GM21786 (cell line): ENCODE data around the gene EVL.

Experiments used
- ATAC-seq: cut with Tn5 transposase; IDR thresholded peaks from one replicate; pipeline ENCODE4 v1.9.1; 2021; ENCODE audit not compliant: unreplicated experiment

EVL gene

DNA sequence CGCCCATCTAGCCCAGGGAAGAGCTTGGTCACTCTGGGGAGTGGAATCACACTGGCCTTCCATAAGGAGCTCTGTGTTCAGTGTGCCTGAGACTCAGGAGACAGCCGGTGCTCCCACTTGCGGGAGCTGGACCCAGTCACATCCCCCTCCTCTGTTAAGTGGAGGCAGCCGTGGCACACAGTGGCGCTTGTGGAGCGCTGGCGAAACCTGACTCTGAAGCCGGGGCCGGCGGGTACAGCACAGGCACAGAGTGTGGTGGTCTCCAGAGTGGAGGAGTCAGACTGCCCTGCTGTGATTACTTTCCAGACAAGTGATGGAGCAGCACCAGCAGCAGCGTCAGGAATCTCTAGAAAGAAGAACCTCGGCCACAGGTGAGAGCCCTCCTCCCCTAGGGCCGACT is 61.2 kb downstream of the EVL start:
- ATAC-seq: no peak

DNA sequence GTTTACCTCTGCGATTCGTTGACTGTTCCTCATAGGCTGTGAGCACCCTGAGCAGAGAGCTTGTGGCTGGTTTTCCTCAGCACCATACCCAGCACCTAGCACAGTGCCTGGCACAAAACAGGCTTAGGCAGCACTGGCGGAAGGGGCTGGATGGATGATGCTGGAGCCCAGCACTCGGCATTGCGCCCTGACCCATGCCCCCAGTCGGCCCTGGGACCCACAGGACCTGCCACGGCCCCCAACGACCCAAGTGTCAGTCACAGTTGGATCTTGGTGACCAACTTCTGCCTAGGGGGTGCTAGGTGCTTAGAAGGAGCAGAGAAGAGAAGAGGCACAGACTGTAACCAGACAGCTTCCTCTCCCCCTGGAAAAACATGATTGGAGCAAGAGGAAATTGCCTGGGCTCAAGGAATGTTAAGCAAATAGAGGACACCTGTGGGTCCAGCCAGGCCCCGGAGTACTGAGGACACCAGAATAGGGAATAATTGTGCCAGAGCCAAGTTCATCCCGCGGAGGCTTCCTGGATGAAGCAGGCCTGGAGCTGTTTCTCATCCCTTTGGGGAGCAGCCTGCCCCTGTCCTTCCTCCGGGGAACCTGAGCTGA is 62.7 kb downstream of the EVL start:
- ATAC-seq: no peak

DNA sequence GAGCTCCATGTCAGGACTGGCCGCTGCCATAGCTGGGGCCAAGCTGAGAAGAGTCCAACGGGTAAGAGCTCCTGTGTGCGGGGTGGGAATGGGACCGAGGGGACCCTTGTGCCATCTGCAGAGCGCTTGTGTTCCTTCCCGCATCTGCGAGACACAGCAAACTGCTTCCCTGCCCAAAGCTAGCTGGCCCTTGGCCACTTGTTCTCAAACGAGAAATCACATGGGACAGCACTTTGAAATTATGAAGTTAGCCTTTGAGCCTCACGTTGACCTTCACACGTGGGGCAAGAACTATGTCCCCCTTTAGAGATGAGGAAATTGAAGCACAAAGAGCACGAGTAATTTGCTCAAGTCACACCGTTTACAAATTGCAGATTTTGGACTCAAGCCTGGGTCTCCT is 63.5 kb downstream of the EVL start:
- ATAC-seq: no peak

DNA sequence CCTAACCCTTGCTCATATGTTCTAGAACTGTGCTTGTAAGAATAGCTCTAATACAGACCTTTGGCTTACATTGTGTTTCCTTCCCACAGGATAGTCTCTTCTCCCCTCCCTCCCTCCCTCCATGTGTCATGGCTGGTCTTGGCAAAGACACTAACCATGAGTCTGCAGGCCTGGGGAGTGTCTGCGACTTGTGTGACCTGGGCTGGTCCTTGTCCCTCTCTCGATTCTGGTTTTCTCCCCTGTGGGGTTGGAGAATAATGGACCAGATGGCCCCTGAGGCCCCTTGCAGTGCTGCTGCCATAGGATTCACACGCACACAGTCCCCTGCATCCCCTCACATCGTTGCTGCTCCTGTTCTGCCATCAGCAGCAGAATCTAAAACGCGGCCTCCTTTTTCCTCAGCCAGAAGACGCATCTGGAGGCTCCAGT is 64.0 kb downstream of the EVL start:
- no peak for ATAC-seq

DNA sequence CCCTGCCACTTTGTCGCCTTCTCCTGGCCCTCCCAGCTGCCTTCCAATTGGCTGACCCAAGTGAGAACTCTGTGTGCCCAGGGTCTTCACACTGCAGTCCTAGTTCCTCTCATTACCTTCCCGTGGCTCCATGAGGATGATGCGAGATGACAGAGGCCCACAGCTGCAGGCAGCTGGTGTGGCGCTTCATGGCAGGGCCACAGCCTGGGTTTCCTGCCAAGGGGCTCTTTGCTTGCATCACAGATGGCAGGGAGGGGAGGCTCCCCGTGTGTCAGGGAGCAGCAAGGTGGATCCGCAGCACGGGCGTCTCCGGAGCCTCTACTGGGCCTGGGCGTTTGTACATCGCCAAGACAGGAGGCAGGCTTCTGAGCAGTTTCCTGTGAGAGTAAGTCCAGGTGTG is 65.3 kb downstream of the EVL start:
- no peak for ATAC-seq

DNA sequence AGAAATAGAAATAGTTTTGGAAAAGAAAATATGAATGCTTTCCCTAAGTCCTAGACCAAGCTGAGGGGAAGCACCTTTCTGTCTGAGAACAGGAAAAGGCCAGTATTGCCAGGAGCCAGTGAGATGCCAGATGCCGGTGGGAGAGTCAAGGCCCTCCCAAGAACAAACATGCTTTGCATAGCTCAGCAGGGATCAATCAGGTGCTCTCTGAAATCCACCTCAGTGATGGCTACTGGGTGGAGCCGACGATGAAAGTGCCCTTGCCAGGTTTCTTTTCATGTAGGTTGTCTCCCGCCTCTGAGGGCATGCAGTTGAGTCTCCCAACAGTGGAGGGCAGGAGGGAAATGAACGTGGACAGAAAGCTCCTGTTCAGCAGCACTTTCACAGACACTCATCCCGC is 66.0 kb downstream of the EVL start:
- no peak for ATAC-seq

DNA sequence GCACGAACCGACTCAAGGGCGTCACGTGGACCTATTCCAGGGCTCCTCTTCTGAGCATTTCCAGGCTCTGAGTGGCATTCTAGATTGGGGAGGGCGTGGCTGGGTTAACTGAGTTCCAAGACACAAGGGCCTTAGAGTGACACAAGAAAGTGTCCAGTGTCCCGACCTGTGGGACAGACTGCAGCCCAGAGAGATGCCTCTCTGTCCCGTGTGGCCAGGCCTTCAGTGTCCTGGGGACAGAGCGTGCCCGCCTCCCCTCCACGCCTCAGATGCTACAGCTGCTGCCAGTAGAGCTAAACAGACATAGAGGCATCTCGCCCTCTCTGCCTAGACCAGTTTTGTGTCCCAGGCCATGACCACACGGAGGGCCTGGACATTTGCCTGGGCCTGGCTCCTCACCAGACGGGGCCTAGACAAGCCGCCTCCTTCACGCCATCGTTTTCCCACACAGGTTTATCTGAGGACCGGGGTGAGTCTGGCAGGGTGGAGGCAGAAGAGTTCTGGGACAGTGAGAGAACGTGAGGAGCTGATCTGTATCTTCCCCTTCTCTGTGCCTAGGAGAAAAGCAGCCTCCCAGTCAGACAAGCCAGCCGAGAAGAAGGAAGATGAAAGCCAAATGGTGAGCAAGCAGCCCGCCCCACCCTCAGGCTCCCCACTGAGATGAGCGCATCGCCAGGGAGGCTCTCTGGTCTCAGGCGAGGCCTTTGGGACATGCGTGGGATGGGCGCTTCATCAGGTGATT is 67.1 kb downstream of the EVL start:
- no peak for ATAC-seq

DNA sequence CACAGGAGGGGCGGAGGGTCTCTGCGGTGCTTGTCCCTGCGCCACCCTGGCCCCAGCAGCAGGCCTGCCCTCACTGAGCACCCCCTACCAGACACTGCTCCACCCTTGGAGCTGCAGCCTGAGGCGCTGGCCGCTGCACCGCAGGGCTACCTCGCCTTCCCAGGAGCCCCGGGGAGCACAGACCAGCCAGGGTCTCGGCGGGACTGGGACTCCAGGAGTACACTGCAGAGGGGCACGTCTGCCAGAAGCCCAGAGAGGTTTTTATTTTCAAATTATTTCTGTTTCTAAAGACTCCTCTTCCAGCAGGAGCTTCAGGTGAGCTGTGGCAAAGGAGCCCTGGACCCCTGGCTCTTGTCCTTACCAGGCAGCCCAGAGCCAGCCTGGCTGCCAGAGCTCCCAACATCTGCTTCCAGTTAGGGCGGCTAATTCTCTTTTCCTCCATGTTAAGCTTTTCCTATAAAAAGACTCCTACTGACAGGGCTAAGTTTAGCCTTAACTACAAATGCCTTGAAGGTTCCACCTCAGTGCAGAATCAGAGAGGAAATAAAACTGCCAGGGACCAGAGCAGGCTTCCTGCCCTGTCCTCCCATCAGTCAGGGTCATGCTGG is 67.8 kb downstream of the EVL start:
- ATAC-seq: no peak

DNA sequence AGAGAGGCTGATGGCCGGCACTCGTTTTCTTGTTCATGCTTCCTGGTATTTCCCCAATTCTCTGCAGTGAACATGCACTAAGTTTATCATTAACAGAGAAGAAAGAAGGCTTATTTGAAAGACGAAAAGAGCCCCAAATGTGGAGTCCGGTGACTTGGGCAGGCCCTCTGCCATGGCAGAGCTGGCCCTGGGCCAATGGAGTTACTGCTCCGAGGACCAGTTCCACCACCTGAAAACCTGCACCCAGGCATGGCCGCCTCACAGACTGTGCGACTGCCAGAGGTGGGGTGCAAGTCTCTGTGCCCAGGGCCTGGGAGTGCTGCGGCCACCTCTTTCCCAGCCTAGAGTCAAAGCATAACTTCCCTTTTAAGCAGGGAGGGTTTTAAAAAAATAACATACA is 69.4 kb downstream of the EVL start:
- ATAC-seq: no peak

DNA sequence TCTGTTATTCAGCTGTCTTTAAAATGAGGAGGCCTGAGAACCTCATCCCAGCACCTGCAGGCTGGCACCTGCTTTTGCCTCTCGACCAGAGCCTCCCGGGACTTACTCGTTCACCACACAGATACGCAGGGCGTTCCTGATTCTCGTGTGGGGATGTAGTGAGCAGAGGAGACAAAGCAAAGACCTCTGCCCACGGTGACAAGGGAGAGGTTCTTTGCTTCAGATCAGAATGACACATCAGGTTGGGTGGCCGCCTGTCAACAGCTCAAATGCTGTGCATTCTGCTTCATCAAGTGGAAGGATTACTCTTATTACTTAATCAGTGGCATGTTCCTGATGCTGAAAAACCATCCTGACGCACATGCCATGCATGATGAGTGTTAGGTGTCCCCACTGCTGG is 69.9 kb downstream of the EVL start:
- ATAC-seq: no peak

DNA sequence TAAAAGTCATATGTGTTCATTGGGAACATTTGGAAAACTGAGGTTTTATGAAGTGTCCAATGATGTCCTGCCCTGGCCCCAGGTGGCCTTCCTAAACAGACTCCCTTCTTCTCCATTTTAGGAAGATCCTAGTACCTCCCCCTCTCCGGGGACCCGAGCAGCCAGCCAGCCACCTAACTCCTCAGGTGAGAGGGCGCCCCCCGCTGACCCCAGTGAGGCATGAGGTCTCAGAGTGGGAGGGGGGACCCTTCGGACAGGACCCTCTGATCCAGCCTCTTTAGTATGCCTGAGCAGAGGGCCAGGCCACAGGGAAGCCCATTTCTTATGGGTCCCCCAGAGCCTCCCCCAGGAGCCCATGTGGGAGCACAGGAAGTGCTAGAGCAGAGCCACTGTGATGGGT is 70.6 kb downstream of the EVL start:
- no peak for ATAC-seq

DNA sequence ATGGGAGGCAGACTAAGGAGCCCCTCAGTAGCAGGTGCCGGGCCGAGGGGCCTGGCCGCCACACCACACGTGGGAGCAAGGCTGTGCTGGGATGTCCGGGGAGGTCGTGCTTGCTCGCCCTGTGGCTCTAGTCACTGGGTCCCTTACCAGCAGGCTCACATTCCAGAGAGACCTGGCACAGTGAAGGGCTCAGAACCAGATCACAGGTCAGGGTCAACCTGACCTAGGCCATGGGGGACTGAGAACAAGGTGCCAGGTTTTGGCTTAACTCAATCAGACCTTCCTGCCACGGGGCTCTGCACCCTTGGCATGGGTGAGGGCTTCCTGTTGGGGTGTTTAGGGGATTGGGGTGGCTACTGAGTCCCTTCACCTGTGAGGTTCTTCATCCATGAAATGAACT is 72.0 kb downstream of the EVL start:
- ATAC-seq: no peak

DNA sequence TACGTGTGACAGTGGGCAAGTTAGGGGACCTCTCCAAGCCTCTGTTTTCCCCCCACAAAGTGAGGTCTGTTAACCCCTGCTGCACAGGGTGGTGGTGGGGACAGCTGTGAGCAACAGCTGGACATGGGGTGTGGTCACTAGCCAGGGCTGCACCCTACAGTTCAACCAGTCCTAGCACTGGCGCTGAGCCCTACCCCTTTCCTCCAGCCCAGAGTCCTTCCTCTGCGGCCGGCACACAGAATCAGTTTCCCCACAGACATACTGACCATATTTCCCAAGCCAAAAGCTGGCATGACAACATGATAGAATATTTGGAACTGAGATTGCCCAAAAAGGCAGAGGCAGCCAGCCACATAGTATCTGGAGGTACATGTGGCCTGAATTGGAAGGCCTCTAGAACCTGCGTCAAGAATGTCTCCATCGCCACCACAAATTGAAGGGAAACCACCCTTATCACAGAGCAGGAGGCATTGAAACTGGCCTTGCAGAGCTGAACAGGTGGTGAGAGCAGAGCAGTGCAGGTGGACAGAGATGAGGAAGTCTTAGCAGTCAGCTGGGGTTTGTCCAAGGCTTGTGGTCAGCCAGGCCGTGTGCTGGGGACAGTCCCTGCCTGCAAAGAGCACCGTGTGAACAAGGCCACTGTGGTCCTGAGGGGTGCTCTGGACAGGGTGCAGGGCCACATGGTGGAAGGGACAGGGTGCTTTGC is 73.0 kb downstream of the EVL start:
- ATAC-seq: no peak

DNA sequence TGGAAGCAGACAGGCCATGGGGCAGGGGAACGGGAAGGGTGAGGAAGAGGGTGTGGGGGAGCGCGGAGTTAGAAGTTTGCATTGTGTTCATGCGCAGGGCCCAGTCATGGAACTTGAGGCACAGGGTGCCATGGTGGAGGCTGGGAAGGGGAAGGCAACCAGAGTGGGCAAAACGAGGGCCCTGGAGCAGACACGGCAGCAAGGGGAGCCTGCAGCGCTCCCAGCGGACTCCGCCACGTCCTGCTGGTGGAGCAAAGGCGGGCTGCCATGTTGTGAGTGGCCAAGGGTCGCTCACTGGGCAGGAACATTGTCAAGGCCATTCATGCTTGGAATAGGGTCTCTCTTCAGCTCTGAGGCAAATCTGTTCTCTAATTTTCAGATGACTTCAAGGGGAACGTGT is 73.7 kb downstream of the EVL start:
- no peak for ATAC-seq

DNA sequence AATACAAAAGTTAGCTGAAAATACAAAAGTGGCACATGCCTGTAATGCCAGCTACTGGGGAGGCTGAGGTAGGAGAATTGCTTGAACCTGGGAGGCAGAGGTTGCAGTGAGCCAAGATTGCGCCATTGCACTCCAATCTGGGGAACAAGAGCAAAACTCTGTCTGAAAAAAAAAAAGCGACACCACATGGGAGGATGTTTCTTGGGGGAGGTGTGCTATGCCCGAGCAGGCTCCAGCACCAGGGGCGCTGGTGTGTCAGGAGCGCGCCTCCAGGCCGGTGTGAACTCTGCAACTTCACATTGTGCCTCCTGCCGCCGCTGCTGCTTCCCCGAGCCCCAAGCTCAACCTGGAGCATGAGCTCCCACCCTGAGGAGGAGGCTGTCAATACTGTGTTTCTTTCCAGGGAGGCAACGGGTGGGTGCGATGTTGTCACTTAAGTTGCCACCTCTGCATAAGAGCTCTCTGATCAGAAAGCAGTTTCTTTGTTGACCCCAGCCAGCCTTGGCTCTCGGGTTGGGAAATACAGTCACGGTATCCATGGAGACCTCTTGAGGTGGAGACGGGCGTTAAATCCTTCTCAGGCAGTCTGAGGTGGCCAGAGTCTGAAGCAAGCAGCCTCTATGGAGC is 75.3 kb downstream of the EVL start:
- ATAC-seq: no peak

DNA sequence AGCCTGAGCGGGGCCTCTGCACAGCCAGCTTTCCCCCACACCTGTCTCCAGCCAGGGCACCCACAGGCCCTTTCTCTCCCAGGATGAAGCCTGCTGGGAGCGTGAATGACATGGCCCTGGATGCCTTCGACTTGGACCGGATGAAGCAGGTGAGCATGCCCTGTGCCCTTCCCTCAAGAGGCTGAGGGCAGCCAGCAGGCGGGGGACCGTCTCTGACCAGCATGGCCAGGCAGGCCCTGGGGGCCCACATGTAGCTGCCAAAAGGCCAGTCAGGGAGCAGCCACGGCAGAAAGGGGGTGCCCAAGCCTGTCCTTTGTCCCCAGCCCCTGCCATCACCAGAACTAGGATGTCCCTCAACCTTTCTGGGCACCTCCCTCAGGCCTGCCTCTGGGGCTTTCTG is 75.9 kb downstream of the EVL start:
- ATAC-seq: no peak

DNA sequence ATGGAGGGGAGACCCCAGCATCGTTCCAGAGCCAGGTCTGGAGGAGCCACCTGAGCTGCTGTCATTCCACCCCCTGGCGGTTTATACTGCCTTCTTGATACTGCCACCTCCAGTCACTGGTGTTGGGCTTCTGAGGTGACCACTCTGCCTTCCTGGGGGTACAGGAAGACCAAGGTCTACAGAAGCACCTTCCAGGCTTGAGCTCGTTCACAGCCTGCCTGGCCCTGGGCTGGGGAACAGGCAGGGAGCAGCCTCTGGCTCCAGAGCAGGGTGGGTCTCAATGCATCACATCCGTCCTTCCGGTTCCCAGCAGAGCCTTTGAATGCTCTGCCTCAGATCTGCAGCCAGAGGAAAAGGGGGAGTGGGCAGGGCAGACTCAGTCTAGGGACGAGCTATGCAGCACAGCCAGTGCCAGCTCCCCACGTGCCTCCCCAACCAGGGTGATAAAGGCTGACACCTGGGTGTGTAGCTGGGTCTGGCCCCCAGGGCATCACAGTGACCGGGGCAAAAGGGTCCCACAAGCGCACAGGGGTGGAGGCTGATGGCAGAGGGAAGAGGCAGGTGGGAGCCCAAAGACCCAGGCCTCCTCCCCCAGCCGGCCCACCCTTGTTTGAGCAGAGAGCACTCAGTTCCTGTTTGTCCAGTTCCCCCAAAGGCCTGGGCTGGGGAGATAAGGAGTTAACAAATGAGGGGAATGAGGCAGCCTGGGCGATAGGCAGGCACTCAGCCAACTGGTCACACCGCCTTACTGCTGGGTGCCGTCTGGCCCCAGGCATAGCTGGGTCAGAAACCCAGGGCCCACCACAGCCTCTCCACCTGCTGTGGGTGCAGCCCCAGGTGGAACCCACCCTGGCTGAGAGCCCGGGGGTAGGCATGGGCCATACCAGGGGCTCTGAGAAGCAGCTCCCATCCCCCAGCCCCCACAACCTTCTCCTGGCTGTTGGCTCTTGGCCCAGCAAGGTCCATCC is 77.1 kb downstream of the EVL start:
- ATAC-seq: no peak

DNA sequence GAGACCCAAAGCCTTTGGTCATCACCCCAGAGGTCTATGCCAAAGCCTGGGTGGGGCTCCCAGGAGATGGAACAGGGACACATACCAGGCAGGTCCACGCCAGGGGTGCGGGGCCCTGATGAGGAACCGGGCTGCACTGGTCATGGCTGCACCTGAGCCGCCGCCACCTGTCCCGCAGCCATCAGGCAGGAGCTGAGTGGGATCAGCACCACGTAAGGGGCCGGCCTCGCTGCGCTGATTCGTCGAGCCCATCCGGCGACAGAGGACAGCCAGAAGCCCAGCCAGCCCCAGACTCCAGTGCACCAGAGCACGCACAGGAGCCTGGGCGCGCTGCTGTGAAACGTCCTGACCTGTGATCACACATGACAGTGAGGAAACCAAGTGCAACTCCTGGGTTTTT is 78.3 kb downstream of the EVL start:
- ATAC-seq: no peak

DNA sequence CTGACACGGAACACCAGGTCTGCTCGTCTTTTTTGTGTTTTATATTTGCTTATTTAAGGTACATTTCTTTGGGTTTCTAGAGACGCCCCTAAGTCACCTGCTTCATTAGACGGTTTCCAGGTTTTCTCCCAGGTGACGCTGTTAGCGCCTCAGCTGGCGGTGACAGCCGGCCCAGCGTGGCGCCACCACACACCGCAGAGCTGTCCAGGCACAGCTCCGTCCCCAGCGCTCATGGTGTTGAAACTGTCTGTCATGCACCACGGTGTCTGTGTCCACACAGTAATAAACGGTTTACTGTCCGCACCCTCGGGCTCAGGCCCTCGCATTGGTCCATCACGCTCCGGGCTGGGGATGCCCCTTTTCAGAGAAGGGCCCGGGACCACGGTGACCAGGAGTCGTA is 78.7 kb downstream of the EVL start:
- no peak for ATAC-seq

DNA sequence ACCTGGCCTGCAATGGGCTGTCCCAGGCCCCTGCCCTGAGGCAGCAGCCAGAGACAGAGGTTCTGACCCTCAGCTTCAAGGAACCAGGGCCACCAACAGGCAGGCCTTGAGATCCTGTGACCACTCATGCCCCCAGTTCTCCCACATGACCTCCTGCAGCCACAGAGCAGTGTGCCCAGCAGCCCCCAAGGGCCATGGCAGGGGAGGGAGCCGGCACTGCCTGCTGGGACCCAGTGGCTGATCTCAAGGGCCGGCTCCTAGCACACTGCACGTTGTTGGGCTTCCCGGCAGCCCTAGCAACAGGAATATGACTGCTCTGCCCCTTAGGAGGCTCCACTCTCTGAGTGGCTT is 79.4 kb downstream of the EVL start:
- no peak for ATAC-seq
